NCI-H128 (cell line): ENCODE measurements around the gene PASK.

Source experiments
- DNase-seq: peaks from one replicate; lab custom pipeline; 2025; ENCODE audit not compliant: unreplicated experiment; lab: John Stamatoyannopoulos, UW

PASK gene

DNA sequence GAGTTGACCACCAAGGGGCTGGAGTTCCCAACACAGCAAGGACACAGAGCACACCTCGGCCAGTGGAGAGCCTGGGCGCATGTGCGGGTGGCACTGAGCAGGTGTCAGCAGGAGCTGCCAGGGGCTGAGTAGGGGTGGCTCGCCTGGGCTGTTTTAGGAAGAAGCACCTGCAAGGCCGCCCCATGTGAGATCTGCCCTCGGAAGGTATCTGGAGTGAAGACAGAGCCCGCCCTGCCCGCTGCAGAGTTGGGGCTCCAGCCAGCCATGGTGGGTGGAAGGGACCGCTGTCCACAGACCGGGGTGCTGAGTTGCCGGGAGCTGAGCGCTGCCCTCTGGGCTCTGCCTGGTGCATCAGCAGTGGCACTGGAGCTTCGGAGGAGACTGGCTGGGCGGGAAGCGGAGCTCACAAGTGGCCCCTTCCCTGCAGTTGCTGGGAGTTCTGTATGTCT, 82.4 kb downstream of the PASK start:
- DNase-seq: no peak

DNA sequence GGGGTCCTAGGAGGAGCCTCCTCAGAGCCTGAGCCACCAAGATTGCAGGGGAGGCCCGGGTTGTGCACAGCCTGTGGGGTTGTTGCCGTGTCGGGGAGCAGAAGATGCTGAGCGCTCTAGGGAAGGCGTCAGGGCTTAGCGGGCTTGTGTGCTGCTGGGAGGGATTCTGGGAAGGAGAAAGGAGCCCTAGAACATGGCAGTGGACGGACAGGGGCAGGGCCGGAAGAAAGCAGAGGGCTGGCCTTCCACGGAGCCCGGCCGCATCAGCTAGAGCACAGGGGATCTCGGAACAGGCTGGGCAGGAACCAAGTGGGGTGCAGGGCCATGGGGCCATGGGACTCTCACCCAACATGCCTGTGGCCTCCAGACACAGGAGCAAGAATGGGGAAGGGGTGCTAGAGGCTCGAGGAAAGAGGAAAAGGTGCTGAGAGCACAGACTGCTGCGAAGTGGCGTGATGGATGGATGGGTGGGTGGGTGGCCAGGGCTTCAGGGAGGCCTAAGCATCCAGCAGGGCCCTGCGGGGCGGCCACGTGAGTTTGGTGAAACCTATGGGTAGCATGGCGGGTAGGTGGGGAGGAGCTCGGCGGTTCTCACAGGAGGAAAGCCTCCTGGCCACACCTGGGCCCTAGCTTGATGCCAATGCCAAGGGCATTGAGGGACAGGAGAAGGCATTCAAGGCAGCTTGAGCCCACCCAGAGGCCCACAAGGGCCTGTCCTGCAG, 82.9 kb downstream of the PASK start:
- DNase-seq: no peak

DNA sequence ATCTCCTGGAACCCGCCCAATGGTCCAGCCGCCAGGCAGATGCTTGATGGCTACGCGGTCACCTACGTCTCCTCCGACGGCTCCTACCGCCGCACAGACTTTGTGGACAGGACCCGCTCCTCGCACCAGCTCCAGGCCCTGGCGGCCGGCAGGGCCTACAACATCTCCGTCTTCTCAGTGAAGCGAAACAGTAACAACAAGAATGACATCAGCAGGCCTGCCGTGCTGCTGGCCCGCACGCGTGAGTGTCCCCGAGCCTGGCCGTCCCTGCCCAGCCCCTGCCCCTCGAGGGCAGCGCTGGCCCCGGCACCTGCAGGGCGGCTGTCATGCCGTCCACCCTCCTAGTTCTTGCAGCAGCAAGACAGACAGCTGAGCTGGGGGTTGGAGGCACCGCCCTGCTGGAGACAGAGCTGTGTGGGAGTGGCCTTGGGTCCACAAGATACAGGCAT, 83.9 kb downstream of the PASK start:
- no peak for DNase-seq

DNA sequence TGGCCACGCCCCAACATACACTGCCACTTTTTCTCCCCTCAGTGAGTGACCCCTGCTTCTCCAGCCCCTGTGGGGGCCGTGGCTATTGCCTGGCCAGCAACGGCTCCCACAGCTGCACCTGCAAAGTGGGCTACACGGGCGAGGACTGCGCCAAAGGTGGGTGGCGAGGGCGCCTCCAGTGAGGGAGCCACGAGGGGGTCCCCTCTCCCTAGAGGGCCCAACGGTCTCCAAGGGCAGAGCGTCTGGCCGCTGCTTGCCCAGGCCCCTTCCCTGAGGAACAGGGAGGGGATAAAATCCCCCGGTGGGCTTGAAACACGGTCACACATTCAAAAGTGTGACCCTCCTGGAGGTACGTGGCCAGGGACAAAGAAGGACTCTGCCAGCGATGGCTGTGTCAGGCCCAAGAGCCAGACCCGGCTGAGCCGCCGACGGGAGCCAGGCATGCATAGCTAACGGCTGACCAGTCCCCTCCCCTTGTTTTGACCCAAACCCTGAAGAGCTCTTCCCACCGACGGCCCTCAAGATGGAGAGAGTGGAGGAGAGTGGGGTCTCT, 84.4 kb downstream of the PASK start:
- no peak for DNase-seq

DNA sequence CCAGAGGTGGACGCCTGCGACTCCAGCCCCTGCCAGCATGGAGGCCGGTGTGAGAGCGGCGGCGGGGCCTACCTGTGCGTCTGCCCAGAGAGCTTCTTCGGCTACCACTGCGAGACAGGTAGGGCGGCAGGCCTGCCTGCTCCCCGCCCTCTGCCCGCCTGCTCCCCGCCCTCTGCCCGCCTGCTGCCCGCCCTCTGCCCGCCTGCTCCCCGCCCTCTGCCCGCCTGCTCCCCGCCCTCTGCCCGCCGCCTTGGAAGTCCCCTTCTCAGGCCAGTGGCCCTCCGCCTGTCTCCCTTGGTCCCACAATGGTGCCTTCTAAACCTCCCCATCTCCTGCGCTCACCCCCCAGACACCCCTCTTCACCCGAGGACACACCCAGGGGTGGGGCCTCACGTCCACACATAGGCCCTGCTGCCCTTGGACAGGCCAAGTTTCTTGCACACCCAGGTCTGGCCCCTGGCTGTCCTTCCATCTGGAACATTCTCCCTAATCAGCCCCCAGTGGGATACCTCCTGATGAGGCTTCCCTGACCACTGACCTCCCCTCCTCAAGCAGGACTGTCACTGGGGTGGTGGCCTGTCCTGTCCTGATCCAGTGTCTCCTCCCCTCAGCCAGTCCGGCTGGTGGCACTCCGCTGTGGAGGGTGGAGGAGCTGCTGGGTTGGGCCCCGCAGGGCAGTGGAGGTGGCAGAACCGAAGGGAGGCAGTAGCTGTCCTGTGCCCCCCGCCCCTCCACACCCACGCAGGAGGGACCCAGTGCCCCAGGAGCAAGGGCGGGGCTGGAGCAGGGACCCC, 85.1 kb downstream of the PASK start:
- DNase-seq: no peak

DNA sequence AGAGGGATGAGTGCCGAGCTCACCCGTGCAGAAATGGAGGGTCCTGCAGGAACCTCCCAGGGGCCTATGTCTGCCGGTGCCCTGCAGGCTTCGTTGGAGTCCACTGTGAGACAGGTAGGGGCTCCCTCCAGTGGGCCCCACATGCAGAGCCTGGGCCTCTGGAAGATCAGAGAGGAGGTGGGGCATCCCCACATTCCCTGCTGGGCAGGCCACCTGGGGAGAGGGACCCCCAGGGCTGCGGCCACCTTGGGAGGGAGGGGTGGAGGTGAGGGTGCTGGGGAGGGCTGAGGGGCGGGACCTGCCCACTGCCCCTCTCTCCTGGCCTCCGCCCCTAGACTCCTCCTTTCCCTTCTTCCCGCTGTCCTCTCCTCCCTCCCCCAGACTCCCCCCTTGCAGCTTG, 85.7 kb downstream of the PASK start:
- no peak for DNase-seq

DNA sequence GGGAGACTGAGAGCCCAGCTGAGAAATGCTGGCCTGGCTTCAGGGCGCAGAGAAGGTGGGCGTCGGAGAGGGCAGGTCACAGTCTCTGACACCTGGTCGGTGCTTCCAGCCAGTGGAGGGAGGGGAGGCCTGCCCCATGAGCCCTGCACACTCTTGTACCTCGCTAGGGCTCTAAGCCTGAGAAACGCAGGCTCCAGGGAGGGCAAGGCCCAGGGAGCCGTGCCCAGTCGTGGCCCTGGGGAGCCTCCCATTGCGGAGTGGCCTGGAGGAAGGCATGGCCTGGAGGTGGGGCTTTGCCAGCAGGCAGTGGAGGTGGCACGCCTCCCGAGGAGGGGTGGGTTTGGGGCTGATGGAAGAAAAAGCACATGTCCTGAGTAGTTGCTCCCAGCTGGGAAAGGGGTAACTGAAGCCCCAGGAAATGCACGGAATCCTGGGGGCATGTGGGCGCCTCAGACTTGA, 86.2 kb downstream of the PASK start:
- no peak for DNase-seq

DNA sequence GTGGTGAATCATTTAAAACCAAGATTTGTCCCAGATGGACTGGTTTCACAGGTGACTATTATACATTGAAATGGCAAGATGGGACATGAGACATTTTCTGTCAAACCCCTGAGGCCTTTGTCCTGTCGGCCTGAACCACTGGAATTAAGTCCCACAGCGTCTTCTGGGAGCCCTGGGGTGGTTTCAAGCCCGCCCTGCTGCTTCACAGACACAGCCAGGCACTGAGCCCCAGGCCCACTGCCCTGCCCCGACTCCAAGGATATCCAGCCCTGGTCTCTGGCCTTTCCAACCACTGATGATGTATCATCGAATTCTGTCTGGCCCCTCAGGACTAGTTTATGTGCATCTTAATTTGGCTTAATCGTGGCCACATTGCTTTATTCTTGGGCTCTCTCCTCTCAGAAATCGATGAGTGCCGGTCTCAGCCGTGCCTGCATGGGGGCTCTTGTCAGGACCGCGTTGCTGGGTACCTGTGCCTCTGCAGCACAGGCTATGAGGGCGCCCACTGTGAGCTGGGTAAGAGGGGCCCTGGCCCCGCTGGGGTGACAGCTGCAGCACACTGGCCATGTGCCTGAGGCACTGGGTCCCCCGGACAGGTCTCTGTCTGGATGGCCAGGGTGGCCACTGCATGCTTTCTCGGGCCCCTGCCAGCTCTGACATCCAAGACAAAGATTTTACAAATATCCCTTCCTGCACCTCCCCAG, 86.7 kb downstream of the PASK start:
- DNase-seq: no peak

DNA sequence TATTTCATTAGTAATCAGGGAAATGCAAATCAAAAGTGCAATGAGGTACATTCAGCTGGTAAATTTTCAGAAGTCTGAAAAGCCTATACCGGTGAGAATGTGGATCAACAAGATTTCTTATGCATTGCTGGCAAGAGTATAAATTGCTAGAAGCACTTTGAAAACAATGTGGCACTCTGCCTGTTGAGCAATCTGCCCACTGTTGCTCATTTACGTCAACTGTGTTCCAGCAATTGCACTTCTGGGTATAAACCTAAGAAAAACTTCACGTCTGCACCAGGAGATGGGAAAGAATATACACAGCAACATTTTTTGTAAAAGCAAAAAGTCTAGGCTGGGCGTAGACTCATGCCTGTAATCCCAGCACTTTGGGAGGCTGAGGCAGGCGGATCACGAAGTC, 88.0 kb downstream of the PASK start:
- DNase-seq: no peak
